Epithelial cell of proximal tubule (primary cell): ENCODE data around the gene RNPEPL1. TPM values are rescaled to one million over a fixed set of nuclear protein-coding genes. Genes with fewer than 3 reads are reported as not detected.

Experiments
- DNase-seq: peaks from one replicate; pipeline ENCODE4 v3.0.0-alpha.2; 2011; ENCODE audit warnings: low read depth
- H3K4me3 ChIP-seq: 2 replicates; pipeline ENCODE4 v1.5.1; 2011; ENCODE audit warnings: low read depth, mild to moderate bottlenecking, low read length
- total RNA-seq: library from RNA; depleted of rRNA; stranded (reverse); fragments of >200 nt; gene quantifications from 2 replicates; pipeline ENCODE4 v1.2.3, GENCODE V29; 2015
- TF ChIP-seq, protein P1 (sequence below): conservative IDR thresholded peaks from 2 replicates; pipeline ENCODE4 v1.5.1; 2012; ENCODE audit warnings: low read depth, mild to moderate bottlenecking, low read length

Gene RNPEPL1
- total RNA-seq, 1 donor from 2014 or later = 53.4 TPM

DNA sequence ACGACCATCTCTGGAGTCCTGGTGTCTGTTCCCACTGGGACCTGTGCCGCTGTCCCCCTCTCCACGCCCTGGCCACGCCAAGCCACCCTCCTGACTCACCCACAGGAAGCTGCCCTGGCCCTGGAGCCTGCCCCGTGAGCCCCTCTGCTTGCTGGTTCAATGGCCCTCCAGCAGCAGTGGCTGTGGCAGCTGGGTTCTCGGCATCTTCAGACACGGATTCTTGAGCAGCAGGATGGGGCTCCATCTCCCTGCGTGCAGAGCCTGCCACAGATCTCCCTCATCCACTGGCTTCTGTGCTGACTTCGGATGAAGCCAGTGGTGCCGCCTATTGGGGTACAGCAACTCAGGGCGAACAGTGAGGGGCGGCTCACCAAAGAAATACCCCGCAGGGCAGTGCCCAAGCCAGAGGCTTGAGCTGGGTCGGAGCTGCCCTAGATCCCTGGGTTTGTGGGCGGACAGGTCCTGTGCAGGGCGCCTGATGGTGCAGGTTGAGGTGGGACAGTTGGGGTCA, 32.2 kb downstream of the RNPEPL1 start:
- TF ChIP-seq, protein P1, sequence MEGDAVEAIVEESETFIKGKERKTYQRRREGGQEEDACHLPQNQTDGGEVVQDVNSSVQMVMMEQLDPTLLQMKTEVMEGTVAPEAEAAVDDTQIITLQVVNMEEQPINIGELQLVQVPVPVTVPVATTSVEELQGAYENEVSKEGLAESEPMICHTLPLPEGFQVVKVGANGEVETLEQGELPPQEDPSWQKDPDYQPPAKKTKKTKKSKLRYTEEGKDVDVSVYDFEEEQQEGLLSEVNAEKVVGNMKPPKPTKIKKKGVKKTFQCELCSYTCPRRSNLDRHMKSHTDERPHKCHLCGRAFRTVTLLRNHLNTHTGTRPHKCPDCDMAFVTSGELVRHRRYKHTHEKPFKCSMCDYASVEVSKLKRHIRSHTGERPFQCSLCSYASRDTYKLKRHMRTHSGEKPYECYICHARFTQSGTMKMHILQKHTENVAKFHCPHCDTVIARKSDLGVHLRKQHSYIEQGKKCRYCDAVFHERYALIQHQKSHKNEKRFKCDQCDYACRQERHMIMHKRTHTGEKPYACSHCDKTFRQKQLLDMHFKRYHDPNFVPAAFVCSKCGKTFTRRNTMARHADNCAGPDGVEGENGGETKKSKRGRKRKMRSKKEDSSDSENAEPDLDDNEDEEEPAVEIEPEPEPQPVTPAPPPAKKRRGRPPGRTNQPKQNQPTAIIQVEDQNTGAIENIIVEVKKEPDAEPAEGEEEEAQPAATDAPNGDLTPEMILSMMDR = no peak
- no peak overlapping the region for H3K4me3 ChIP-seq
- no peak for DNase-seq

DNA sequence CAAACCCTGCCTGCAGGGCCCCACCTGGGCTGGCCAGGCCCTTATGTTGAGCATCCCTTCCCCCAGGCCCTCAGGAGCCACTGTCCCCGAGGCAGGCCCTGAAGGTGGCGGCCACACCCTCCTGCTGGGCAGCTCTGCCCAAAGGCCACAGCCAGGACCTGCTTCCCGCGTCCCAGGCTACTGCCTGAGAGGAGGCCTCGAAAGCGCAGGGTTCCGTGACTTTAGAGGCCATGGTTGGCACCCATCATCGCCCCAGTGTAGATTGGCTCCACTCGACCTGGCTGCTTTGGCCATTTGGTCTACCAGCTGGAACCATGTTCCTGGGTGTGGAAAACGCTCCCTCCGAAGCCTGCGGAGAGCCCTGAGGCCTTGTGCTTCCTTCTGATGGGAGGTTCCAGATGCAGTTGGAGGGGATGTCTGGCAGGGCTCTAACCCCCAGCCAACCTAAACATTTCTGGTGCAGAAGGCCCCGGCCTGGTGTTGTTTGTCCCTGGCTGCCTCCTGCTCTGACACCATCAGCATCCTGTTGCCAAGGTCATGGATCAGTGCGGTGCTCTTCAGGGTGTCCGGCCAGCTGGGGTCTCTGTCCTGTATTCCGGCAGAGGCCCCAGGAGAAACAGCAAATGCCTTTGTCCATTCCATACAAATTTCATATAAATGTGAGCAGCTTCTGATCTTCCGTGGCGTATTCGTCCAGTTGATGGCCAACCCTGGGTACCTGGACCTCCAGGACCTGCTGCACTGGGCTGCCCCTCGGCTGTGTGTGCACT, 33.0 kb downstream of the RNPEPL1 start:
- TF ChIP-seq, protein P1 = no peak
- no peak for DNase-seq
- no peak overlapping the region for H3K4me3 ChIP-seq

DNA sequence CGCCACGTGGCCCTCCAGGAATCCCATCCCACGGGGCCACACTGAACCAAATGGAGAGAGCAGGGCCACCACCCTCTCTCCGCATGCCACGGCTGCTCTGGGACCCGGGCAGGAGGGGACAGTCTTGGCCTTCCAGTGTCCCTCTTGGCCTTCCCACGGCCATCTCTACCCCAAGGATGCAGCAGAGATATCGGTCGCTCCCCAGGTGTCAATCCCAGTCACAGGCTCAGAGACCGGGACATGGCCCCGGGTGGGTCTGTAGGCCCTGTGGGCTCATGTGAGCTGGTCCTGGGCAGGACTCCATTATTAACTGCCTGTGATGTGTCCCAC, 33.5 kb downstream of the RNPEPL1 start:
- TF ChIP-seq, protein P1 = no peak
- DNase-seq = no peak
- H3K4me3 ChIP-seq = no peak overlapping the region

DNA sequence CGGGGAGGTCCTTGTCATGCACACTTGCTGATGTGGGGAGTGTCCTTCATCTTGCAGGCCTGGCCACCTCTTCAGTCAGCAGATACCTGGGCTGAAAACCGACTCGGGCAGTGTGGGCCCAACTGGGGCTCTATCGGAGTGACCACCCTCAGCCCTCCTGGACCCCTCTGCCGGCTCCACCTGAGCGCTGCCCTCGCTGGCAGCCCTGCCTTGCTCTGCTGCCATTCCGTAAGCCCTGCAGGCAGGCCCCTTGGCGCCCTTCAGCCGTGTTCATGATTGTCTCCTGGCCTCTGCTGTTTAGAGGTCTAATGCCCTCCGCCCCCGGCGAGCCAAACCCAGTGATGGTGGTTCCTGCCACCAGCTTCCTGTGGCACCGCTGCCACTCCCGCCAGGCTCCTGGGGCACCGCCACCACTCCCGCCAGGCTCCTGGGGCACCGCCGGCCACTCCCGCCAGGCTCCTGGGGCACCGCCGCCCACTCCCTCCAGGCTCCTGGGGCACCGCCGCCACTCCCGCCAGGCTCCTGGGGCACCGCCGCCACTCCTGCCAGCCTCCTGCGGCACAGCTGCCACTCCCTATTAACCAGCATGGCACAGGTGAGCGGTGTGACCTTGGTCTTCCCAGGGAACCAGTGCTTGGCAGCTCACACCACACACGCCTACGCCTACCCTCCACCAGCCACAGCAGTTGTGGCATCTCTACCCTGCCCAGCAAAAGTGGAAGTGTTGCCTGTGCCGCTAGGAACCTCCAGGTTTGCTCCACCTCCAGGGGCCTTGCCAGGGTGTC, 34.2 kb downstream of the RNPEPL1 start:
- TF ChIP-seq, protein P1 = no peak
- no peak overlapping the region for H3K4me3 ChIP-seq
- DNase-seq = no peak

DNA sequence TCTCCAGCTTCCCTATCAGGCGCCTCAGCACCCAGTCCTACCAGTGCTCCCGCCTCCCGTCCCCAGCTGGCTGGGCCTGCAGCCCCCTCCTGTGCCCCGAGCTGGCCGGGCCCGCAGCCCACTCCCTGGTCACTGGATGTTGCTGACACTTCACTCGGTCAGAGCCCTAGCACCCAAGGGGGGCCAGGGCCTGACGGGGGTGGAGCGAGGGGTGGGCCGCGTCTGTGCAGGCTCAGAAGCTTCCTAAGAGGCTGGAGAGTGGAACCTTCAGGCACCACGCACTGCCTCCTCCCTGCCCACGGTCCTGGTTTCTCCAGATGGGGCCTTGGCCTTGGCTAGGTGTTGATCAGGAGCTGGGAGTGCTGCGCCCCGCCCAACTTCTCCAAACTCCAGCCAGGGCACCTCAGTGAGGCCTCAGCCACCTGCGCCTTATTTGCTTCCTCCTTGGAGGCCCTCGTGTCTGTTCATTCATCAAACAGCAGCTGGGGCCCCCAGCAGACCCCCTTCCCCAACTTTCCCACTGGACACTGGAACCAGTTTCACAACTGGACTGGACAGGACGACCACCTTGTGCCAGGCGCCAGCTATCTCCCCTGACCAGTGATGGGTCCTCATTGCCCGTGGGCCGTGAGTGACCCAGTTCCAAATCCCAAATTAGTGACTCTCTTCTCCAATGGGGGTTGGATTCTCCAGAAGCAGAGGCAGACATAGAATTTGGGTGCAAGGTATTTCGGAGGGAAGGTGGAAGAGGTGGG, 35.0 kb downstream of the RNPEPL1 start:
- TF ChIP-seq, protein P1 = no peak
- no peak for DNase-seq
- H3K4me3 ChIP-seq = no peak overlapping the region

DNA sequence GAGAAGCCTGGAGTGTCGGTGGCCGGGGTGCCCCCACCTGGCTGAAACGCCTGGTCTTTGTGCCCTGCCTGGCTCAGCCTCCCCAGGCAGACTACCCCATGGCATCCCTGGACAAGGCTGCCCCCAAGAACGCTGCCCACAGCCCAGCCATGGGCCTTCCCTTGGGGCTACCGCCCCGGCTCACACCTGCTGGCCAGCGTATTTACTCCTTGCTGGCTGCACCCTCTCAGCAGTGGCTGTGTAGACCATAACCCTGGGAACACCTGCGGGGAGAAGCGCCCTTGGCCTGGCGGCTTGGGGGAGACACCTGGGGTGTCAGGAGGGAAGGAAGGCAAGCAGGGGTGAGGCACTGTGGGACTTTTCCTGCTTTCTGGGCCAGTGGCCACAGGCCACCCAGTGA, 35.6 kb downstream of the RNPEPL1 start:
- TF ChIP-seq, protein P1 = no peak
- DNase-seq = no peak
- H3K4me3 ChIP-seq = no peak overlapping the region
